GM12878 (cell line): Measurements from ENCODE around the gene FAM161A. TPM values are rescaled to one million over a fixed set of nuclear protein-coding genes. Genes with fewer than 3 reads are reported as not detected.

ENCODE experiments used
- ZNF687 ChIP-seq: fragments of 450-650 bp; IDR thresholded peaks from 2 replicates; pipeline ENCODE4 v1.6.1; 2017; ENCODE audit warnings: mild to moderate bottlenecking, moderate library complexity
- polyA plus RNA-seq, 11 experiments: library from polyadenylated mRNA; depleted of rRNA in 4 of 11; unstranded in 6 of 11; stranded (reverse) in 5 of 11; fragments of >200 nt; fragmentation: Nextera tagmentation in 4 of 11; fragmentation: Illumina TruSeq in 1 of 11; extraction: Ambion mirVana in 4 of 11; extraction: Trizol in 1 of 11; gene quantifications; 1 replicate in 1 of 11; 2 replicates in 10 of 11; pipeline versions ENCODE4 v1.2.1 to v1.2.3, GENCODE V29; 2011 to 2016; ENCODE audit warnings: inconsistent platforms in 2 of 11, missing spikeins in 2 of 11, low read depth in 1 of 11
- small RNA-seq: library from RNA; depleted of rRNA; stranded (forward); fragments of <200 nt; gene quantifications from one replicate; pipeline ENCODE3, GENCODE V24; 2014
- total RNA-seq, 4 experiments: library from RNA; depleted of rRNA in 3 of 4; stranded (reverse); fragments of >200 nt in 3 of 4; fragmentation: Illumina TruSeq in 1 of 4; extraction: Trizol in 1 of 4; gene quantifications; 2 replicates each; pipeline versions ENCODE4 v1.2.1 to v1.2.3, GENCODE V29; 2013 to 2021

FAM161A gene
- total and polyA plus RNA-seq, 10 of the 15 experiments (the other 5 are each of a cell fraction or from before 2014, with no cell fraction given) = 2.2 to 12.2 (median 8.9) TPM

GRCh38 chr2:61775956-61776570 lies 77.8 kb downstream of the FAM161A start (continued):
- no peak for TF ChIP-seq ZNF687
- TF ChIP-seq, all 136 proteins: peak for 32

Small RNA genes within 50 kb of the gene (small RNA-seq; reads per million reads assigned to genes)
- gene RPS24P7 = not detected

Other genes starting within 250 kb of the FAM161A start
- gene CCT4, start 34.6 kb upstream of the FAM161A start, total RNA-seq (2014; rRNA removed) = 224 and 233 TPM in 2 replicates
- 241 TPM in 2 replicates for gene CCT4, start 34.6 kb upstream of the FAM161A start, total RNA-seq (2014; rRNA removed; fragmentation: Illumina TruSeq; extraction: Trizol)
- gene CCT4, start 34.6 kb upstream of the FAM161A start, total RNA-seq (2021) = 246 TPM in 2 replicates
- 190 and 302 TPM in 2 replicates for gene CCT4, start 34.6 kb upstream of the FAM161A start, polyA plus RNA-seq (2011; rRNA removed)
- 199 and 227 TPM in 2 replicates for gene CCT4, start 34.6 kb upstream of the FAM161A start, polyA plus RNA-seq (2014; fragmentation: Illumina TruSeq; extraction: Trizol)
- 100 to 1,000 TPM in 1 of 2 experiments, 10 to 100 TPM in 1; 76.6 to 179 TPM for gene CCT4, start 34.6 kb upstream of the FAM161A start, polyA plus RNA-seq (2014; fragmentation: Nextera tagmentation; extraction: Ambion mirVana)
- 179 and 192 TPM in 2 replicates for gene CCT4, start 34.6 kb upstream of the FAM161A start, polyA plus RNA-seq (2014; rRNA removed)
- 100 to 1,000 TPM; 306 to 320 TPM for gene CCT4, start 34.6 kb upstream of the FAM161A start, polyA plus RNA-seq (2016; fragmentation: Nextera tagmentation; extraction: Ambion mirVana)
- 39.7 and 42.8 TPM in 2 replicates for gene COMMD1, start 51.6 kb upstream of the FAM161A start, total RNA-seq (2014; rRNA removed)
- 50.3 and 52.4 TPM in 2 replicates for gene COMMD1, start 51.6 kb upstream of the FAM161A start, total RNA-seq (2014; rRNA removed; fragmentation: Illumina TruSeq; extraction: Trizol)
- 40.8 and 48.2 TPM in 2 replicates for gene COMMD1, start 51.6 kb upstream of the FAM161A start, total RNA-seq (2021)
- gene COMMD1, start 51.6 kb upstream of the FAM161A start, polyA plus RNA-seq (2011; rRNA removed) = 53.3 and 54.9 TPM in 2 replicates
- 50.2 and 51.0 TPM in 2 replicates for gene COMMD1, start 51.6 kb upstream of the FAM161A start, polyA plus RNA-seq (2014; fragmentation: Illumina TruSeq; extraction: Trizol)
- 100 to 1,000 TPM; 190 to 210 TPM for gene COMMD1, start 51.6 kb upstream of the FAM161A start, polyA plus RNA-seq (2014; fragmentation: Nextera tagmentation; extraction: Ambion mirVana)
- gene COMMD1, start 51.6 kb upstream of the FAM161A start, polyA plus RNA-seq (2014; rRNA removed) = 45.9 and 54.1 TPM in 2 replicates
- 10 to 100 TPM; 94.3 to 99.4 TPM for gene COMMD1, start 51.6 kb upstream of the FAM161A start, polyA plus RNA-seq (2016; fragmentation: Nextera tagmentation; extraction: Ambion mirVana)